ENCODE measurements around the gene PGM2L1. TPM values are rescaled to one million over a fixed set of nuclear protein-coding genes. Genes with fewer than 3 reads are reported as not detected.
"Not testable (repeated sequence)": the region's sequence is repeated elsewhere in the genome, so short reads cannot be mapped to it uniquely, and the experiment has no call there.

The PGM2L1 gene
- total and polyA plus RNA-seq, 12 donors, result 0.54 to 27.8 (median 2.2) TPM

GRCh38 chr11:74338963-74339362 is 59.3 kb downstream of the PGM2L1 start:
- intact Hi-C loops (cut with DNase I), result no loop called here
- no peak for DNase-seq
- no peak overlapping the region for H3K27ac ChIP-seq
- H3K27me3 ChIP-seq, result no peaks in the 10 kb centered on the region
- H3K4me3 ChIP-seq, result no peak overlapping the region
- 62 to 83% (median 68%) methylated on average over 6 of the region's 6 CpGs for WGBS, 4 donors
- H3K9me3 ChIP-seq (replicated peaks in 1 of 3), result no peaks in the 10 kb centered on the region
- H3K4me1 ChIP-seq (replicated peaks in 1 of 2), result no peaks in the 10 kb centered on the region
- no peaks in the 10 kb centered on the region for H3K36me3 ChIP-seq (replicated peaks in 1 of 2)
- TF ChIP-seq CTCF (IDR thresholded peaks at IDR 0.05) (no peak), POLR2A (IDR thresholded peaks at IDR 0.05) (no peak)

GRCh38 chr11:74333193-74333592 is 65.0 kb downstream of the PGM2L1 start:
- intact Hi-C loops (cut with DNase I), result no loop called here
- no peak for TF ChIP-seq CTCF (IDR thresholded peaks at IDR 0.05)
- TF ChIP-seq POLR2A (IDR thresholded peaks at IDR 0.05), result no peak
- no peaks in the 10 kb centered on the region for H3K9me3 ChIP-seq (replicated peaks in 1 of 3)
- no peaks in the 10 kb centered on the region for H3K36me3 ChIP-seq (replicated peaks in 1 of 2)
- DNase-seq, result no peak
- H3K27ac ChIP-seq, result no peak overlapping the region
- H3K4me1 ChIP-seq (replicated peaks in 1 of 2), result no peaks in the 10 kb centered on the region
- no peaks in the 10 kb centered on the region for H3K27me3 ChIP-seq
- no peak overlapping the region for H3K4me3 ChIP-seq
- 83 to 97% (median 87%) methylated on average over 1 of the region's 1 CpG for WGBS, 4 donors

- Histone ChIP-seq H3K27ac (no peak overlapping the region), H3K36me3 (replicated peaks in 1 of 2) (no peaks in the 10 kb centered on the region), H3K27me3 (no peaks in the 10 kb centered on the region), H3K4me1 (replicated peaks in 1 of 2) (no peaks in the 10 kb centered on the region), H3K9me3 (replicated peaks in 1 of 3) (no peaks in the 10 kb centered on the region), H3K4me3 (no peak overlapping the region)
- intact Hi-C loops (cut with DNase I), result no loop called here
- no peak for DNase-seq
- no peak for TF ChIP-seq POLR2A (IDR thresholded peaks at IDR 0.05)
- TF ChIP-seq CTCF (IDR thresholded peaks at IDR 0.05), result no peak
- WGBS, 4 donors, result 95 to 100% (median 96%) methylated on average over 1 of the region's 1 CpG
Observed at GRCh38 chr11:74332291-74332690, 65.9 kb downstream of the PGM2L1 start.

GRCh38 chr11:74331000-74331399 is 67.2 kb downstream of the PGM2L1 start:
- DNase-seq; H3K36me3 ChIP-seq (replicated peaks in 1 of 2); H3K27ac ChIP-seq; H3K4me3 ChIP-seq; intact Hi-C loops (cut with DNase I); H3K9me3 ChIP-seq (replicated peaks in 1 of 3); H3K27me3 ChIP-seq; H3K4me1 ChIP-seq (replicated peaks in 1 of 2): not testable (repeated sequence)
- WGBS, 4 donors, result 70 to 76% (median 73%) methylated on average over 6 of the region's 6 CpGs

- Histone ChIP-seq H3K27ac (no peak overlapping the region), H3K9me3 (replicated peaks in 1 of 3) (no peaks in the 10 kb centered on the region), H3K4me1 (replicated peaks in 1 of 2) (peaks cover 5 to 10% of the 10 kb centered on the region in 2 donors), H3K36me3 (replicated peaks in 1 of 2) (no peaks in the 10 kb centered on the region), H3K4me3 (no peak overlapping the region), H3K27me3 (no peaks in the 10 kb centered on the region)
- TF ChIP-seq POLR2A (IDR thresholded peaks at IDR 0.05) (no peak), CTCF (IDR thresholded peaks at IDR 0.05) (no peak)
- no peak for DNase-seq
- intact Hi-C loops (cut with DNase I), result no loop called here
Observed at GRCh38 chr11:74330075-74330858, 68.0 kb downstream of the PGM2L1 start.

All from adrenal gland (tissue), 12 donors.